GM13977 (cell line): Measurements from ENCODE around the gene PLOD1.

Experiments used
- DNase-seq: peaks from one replicate; pipeline ENCODE4 v3.0.0; 2012; ENCODE audit warnings: low spot score
- in situ Hi-C: fragments of 300-500 bp; cut with MboI; formaldehyde crosslinking; loops from one replicate; pipeline ENCODE4 v1.12.0; 2022; ENCODE audit warnings: low sequenced_read_pairs, low pct_unique_long_range_greater_than_20kb, mixed read lengths, inconsistent platforms; ENCODE audit not compliant: unreplicated experiment
- TF ChIP-seq, protein P1 (sequence below): IDR thresholded peaks from 2 replicates; pipeline ENCODE4 v1.5.1; 2012; ENCODE audit warnings: mild to moderate bottlenecking, control low read depth; ENCODE audit not compliant: insufficient read depth; ENCODE audit errors: extremely low read depth, missing control alignments

The PLOD1 gene

GRCh38 chr1:11990303-11991032, 56.0 kb downstream of the PLOD1 start:
- TF ChIP-seq, protein P1, sequence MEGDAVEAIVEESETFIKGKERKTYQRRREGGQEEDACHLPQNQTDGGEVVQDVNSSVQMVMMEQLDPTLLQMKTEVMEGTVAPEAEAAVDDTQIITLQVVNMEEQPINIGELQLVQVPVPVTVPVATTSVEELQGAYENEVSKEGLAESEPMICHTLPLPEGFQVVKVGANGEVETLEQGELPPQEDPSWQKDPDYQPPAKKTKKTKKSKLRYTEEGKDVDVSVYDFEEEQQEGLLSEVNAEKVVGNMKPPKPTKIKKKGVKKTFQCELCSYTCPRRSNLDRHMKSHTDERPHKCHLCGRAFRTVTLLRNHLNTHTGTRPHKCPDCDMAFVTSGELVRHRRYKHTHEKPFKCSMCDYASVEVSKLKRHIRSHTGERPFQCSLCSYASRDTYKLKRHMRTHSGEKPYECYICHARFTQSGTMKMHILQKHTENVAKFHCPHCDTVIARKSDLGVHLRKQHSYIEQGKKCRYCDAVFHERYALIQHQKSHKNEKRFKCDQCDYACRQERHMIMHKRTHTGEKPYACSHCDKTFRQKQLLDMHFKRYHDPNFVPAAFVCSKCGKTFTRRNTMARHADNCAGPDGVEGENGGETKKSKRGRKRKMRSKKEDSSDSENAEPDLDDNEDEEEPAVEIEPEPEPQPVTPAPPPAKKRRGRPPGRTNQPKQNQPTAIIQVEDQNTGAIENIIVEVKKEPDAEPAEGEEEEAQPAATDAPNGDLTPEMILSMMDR: no peak
- in situ Hi-C loops: no loop called here
- DNase-seq: no peak

GRCh38 chr1:11991969-11992676, 57.6 kb downstream of the PLOD1 start:
- no peak for DNase-seq
- in situ Hi-C loops: no loop called here
- TF ChIP-seq, protein P1: no peak

- in situ Hi-C loops: no loop called here
- no peak for DNase-seq
- TF ChIP-seq, protein P1: no peak
These were observed 62.7 kb downstream of the PLOD1 start for GRCh38 chr1:11997081-11997850.

- in situ Hi-C loops: no loop called here
- TF ChIP-seq, protein P1: no peak
- no peak for DNase-seq
These were observed 64.1 kb downstream of the PLOD1 start for GRCh38 chr1:11998636-11999035.

DNA sequence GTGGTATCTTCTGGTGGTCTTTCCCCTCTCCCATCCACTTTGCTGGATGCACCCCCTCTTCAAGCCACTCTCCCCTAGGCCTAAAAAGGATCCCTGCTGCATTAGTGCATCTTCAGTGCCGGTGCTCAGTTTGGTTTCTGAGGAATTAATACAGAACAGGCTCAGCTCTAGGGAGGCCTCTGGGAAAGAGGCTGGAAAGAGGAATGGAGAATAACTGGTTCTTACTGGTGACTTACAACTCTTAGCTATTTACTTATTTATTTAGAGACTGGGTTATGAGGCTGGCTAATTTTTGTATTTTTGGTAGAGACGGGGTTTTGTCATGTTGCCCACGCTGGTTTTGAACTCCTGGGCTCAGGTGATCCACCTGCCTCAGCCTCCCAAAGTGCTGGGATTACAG, 64.7 kb downstream of the PLOD1 start:
- TF ChIP-seq, protein P1: no peak
- DNase-seq: no peak
- in situ Hi-C loops: no loop called here

DNA sequence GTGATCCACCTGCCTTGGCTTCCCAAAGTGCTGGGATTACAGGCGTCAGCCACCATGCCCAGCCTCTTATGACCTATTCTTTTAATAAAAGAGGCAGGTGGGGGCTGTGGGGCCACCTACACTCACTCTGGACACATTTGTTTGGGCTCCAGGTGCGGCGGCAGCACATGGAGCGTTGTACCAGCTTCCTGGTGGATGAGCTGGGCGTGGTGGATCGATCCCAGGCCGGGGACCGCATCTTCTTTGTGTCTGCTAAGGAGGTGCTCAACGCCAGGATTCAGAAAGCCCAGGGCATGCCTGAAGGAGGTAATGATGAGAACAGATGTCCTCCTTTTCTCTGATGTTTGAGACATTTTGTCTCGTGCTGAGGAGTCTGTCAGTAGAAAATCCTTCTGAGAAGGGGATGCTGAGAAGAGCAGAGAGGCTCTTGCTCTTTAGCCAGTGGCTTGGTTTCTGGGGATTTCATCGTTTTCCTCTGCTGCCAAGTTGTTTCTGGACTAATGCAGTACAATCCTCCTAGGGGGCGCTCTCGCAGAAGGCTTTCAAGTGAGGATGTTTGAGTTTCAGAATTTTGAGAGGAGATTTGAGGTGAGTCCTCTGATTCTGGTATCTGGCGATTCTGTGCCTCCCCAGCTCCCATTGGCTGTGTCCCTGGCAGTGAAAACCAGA, 66.9 kb downstream of the PLOD1 start:
- in situ Hi-C loops: no loop called here
- TF ChIP-seq, protein P1: peak; percentile 63
- no peak for DNase-seq
